Caki2 (cell line): ENCODE results near the gene FKRP. TPM values are rescaled to one million over a fixed set of nuclear protein-coding genes. Genes with fewer than 3 reads are reported as not detected.

Experiments used
- DNase-seq: peaks from one replicate; pipeline ENCODE4 v3.0.0-alpha.2; 2015; ENCODE audit warnings: low read depth
- in situ Hi-C: cut with HindIII; loops from 2 replicates; pipeline ENCODE4 v1.10.0; 2016; ENCODE audit warnings: low sequenced_read_pairs, low pct_unique_long_range_greater_than_20kb, mixed read lengths
- total RNA-seq: library from RNA; depleted of rRNA; stranded (reverse); fragments of >200 nt; shearing (Covaris generic); gene quantifications from 2 replicates; pipeline ENCODE4 v1.2.3, GENCODE V29; 2014; ENCODE audit warnings: low replicate concordance

FKRP gene
- total RNA-seq, 1 experiment from 2014 or later, result 23.7 TPM

DNA sequence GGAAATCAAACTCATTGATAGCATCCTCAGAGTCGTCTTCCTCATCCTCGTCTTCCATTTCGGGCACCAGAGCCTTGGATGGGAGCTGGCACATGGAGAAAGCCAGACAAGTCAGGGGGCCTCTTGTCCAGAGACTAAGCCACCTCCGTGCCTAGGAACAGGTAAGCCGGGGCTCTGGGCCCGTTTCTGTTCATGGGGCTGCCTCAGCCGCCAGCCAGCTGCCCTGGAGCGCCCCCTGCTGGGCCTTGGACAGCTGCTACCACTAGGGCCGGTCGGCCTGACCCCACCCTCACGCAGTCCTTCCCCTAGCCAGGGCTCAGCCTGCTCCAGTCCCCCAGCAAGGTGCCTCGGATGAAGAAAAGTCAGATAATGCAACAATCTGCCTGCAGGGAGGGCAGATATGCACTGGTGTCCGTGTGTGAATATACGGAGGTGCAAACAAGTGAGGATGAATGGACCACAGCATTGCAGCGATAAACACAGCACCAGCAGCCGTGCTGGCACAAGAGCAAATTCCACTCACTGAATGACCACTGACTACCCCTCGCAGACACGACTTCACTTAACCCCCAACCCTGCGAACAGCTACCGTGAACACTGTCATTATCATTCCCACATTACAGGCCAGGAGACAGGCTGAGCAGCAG is 17.0 kb upstream of the FKRP start:
- DNase-seq, result no peak
- in situ Hi-C loops, result no loop called here

DNA sequence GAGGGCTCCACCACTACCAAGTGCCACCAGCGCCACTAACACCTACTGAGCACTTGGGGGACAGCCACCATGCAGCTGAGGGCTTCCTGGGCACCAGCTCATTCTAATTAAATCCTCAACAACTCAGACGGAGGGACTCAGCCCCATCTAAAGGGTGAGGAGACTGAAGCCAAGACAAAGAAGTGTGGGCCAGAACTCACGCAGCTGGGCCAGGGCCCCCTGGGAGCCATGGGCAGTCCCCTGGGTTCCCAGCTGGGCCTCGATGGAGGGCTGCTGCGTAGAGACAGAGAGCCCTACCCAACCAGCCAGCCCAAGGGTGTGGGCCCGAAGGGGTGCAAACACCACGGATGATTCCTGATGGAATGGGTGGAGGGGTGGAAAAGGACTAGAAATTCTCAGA is 16.2 kb upstream of the FKRP start:
- no peak for DNase-seq
- in situ Hi-C loops, result no loop called here

DNA sequence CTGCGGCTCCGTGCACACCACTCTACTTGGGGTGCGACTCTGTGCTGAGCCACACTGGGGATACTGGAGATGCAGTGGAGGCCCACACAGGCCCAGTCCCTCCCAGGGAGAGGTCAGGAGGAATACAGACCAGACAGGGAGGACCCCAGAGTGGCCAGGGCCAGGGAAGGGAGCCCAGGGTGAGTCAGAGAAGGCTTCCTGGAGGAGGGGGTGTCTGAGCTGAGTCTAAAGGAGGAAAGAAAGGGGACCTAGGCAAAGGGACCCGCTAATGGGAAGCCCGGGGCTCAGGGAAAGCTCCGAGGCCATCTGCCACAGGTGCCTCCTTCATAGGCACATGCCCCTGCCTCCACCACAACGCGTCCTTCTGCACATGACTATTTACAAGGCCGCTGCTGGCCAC is 15.7 kb upstream of the FKRP start:
- no peak for DNase-seq
- in situ Hi-C loops, result no loop called here

DNA sequence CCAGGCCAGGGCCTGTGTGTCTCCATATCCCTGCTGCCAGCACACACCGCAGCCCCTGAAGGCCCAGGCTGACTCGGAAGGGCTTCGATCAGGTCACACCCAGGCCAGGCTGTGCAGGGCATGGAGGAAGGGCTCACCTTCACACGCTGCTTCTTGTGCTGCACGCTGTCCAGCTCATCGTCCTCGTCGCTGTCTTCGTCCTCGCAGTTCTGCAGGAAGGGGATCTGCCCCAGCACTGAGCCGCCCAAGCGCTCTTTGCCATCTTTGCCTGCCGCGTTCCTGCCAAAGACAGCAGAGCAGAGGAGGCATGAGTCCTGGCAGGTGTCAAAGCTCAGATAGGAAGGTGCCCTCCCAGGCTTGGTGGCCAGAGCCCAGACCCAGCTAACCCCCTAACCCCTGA is 15.3 kb upstream of the FKRP start:
- in situ Hi-C loops, result no loop called here
- DNase-seq, result no peak

DNA sequence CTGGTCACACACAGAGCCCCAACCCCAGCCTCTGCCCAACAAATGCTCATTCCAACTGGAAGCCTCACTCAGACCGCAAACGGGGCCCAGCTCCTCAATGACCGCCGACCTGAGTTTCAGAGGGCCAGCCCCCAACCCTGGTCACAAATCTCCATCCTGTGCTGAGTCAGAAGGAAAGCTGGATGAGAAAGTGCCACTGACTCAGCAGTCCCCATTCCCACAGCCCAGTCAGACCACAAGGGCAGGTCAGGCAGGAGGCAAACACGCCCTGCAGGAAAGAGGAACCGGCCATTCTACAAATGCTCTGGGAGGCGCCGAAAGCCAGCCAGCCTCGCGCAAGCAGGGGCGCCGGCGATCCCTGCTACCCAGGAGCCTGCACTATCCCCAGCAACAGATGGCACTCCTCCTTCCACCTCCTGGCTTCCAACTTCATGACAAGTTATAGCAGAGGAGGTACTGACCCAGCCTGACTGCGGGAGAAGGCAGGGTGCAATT is 14.8 kb upstream of the FKRP start:
- in situ Hi-C loops, result no loop called here
- DNase-seq, result peak; percentile 86

DNA sequence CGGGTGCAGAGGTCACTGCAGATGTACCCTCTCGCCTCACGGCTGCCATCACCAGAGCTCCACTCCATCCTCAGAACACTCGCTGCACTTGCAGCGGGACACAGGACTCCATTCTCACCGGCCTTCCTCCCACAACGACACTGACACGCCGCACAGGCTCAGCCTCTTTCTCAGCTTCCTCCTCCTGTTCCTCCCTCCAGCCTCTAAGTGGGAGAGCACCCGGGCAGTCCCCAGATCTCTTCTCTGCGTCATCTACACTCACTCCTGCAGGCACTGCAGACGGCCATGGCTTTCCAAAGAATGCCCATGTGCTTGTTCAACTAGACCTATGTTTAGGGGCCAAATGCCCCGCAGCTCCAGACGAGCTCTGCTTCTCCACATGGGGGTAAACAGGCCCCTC is 14.3 kb upstream of the FKRP start:
- DNase-seq, result no peak
- in situ Hi-C loops, result no loop called here

DNA sequence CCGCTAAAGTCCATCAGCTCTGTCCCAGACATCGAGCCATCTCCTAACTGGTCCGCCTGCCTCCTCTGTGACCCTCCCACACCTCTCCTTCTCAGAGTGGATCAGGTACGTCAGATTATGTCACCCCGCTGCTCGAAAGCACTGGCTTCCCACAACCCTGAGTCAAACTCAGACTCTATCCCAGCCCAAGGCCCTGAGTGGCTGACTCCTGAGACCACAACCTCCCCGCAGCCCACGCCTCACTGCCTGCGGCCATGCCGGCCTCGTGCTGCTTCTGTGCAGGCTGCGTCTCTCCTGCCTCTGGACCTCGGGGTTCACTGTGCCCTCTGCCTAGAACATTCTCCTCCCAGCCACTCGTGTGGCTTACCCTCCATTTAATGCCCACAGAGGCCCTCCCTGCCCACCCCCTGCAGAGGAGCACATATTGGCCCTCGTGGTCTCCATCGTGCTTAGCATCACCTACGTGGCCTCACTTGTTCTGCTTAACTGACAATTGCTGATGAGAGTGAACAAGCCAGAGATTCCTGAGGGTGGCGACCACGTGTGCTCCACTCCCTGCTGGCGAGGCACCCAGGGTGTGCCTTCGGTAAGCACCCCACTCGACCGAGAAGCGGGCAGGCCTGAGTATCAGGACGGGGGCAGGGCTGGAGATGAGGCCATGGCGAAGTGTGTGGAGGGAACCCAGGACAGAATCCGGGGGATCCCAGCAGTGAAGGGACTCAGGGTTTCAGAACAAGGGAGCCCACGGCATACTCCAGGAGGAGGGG is 13.5 kb upstream of the FKRP start:
- no peak for DNase-seq
- in situ Hi-C loops, result no loop called here

DNA sequence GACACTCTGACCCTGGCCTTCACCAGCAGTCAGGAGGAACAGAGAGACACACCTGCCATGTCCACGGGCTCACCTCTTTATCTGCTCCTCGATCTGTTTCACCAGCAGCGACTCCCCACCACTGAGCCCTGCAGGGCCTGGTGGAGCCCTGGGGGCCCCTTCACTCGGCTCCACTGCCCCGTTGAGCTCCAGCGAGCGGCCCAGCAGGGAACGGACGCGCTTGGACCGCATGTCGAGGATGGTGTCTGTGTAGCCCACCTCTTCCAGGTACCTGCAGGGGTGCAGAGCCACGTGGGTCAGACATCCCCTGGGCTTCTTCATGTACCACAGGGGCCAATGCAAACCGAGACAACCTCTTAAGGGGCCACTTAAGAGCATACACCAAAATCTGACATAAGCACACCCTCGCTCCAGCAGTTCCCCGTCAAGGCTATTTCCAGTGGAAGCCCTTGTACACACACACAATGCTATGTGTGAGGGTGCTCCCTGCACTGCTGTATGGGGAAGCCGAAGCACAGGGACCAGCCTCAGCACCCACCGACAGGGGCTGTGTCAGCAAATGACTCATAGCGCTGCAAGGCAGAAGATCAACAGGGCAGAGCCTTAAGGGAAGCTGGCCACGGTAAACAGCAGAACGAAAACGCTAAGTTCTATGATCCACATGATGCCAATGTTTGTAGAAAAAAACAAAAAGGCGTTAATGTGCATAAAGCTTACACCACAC is 12.7 kb upstream of the FKRP start:
- in situ Hi-C loops, result no loop called here
- no peak for DNase-seq

DNA sequence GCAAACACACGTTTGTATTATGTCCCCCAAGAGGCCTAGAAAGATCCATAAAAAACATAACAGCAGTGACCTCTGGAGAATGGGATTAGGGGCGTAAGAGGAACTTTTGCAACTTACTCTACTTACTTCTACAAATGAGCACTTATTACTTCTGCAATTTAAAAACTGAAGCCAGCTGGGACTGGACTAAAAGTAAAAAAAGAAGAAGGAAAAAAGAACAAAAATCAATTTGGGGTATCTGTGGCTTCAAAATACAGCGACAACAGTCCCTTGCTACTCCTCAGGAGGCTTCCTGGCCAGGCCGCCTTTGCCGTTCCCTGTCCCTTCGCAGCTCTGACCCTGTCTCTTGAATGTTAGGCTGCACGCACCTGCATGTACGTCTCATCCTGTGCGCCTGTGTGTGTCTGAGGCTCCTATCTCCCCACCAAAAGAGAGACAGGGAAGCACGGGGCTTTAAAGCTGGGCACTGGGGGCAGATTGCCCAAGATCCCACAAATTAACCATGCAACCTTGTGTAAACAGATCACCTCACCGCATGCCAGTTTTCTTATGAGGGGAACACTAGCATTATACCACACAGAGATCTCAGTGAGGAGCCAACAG is 12.1 kb upstream of the FKRP start:
- in situ Hi-C loops, result no loop called here
- no peak for DNase-seq

DNA sequence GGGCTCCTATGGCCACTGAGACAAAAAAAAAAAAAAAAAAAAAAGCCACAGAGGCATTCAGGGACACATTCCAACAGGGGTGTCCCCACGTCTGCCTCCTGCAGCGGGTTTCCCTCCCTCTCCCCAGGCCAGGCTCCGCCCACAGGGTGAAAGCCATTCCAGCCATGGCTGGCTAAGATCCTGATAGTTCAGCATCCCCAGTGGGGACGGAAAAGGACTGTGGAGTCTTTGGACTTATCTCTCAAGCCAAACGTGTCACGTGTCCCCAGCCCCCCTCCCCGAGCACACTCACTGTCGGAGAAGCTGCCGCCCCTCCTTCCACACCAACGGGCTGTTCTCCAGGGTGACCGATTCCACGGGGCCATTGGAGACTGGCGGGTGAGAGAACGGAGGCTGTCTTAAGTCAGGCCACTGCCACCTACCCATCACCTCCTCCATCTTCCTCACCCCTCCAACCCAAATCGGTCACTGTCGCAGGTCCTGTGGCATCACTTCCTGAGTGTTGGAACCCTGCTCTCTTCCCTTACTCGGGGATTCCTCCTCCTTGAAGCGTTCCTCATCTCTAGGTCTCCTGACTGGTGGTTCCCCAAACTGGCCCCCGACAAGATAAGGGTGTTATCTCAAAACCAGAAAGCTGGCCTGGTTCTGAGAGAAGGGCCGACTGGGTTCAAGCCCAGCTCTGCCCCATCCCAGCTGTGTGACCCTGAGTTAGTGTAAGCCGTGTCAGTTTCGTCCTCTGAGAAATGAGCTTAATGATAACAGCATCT is 9.1 kb upstream of the FKRP start:
- DNase-seq, result peak; percentile 52
- in situ Hi-C loops, result no loop called here

DNA sequence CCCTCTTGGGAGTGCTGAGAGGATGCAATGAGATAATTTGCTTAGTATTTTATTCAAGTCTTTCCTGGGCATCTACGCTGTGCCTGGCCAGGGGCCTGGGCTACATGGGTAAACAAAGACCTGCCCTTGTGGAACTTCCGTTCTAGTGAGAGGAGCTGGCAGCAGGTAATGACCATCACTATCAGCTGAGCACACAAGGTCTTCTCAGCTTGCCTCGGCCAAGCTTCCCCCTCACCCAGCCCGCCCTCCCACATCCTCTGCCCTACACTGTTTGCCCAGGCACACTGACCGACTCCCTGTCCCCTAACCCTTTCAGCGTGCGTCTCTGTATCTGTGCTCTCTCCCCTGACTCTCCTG is 8.6 kb upstream of the FKRP start:
- DNase-seq, result no peak
- in situ Hi-C loops, result no loop called here

DNA sequence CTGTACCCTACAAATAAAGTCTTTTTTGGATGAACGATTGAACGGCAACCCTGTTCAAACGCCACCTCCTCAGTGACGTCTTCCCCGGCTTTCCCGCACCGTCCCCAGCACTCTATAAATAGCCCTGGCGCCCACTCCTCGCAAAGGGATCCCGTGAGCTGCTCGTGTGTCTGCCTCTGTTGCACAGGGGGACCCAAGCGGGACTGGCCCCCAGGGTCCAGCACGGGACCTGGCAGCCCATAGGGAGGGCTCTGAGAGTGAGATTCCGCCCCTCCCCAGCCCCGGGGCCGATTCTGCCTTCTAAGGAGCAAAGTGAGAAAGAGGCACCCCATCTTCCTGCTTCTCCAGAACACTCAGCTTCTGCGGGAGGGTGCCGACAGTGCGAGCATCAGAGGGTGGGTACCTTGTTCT is 8.1 kb upstream of the FKRP start:
- no peak for DNase-seq
- in situ Hi-C loops, result no loop called here

DNA sequence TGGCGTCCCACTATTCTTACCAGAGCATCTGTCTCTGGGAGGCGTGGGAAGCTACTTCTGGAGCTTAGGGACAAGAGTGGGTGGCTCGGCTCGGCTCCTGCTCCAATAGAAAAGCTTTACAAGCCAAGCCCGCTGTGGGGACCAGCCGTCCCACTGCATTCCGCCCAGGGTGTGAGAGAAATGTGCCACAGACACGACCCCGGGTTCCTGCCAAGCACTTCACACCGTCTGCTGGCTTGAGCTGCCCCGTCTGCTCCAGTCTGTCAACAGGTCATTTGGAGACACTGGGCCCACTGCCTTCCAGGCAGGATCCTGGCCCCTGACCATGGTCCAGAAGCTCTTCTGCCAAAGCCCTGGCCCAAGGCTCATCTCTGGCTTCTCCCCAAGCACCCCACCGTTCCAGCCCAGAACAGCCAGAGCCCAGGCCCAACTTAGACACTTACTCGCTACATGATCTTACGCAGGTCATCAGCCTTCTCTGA is 6.5 kb upstream of the FKRP start:
- DNase-seq, result no peak
- in situ Hi-C loops, result no loop called here

DNA sequence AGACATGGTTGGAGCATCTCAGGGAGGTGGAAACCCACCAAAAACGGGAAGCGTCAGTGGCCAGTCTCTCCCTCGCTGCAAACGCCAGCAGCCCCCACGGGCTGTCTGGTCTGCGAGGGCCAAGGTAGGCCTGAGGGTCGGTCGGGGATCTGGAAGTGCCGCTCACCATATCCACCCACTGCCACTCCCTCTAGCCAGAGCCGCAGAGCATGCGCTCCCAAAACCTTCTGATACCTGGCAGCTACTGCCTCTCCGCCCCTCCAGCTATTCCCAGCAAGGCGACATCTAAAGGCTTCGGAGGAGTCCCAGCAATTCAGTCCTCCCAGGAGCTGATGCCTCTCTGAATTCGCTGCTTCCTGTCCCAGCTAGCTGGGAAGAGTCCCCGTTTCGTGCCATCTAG is 4.4 kb upstream of the FKRP start:
- no peak for DNase-seq
- in situ Hi-C loops, result no loop called here

DNA sequence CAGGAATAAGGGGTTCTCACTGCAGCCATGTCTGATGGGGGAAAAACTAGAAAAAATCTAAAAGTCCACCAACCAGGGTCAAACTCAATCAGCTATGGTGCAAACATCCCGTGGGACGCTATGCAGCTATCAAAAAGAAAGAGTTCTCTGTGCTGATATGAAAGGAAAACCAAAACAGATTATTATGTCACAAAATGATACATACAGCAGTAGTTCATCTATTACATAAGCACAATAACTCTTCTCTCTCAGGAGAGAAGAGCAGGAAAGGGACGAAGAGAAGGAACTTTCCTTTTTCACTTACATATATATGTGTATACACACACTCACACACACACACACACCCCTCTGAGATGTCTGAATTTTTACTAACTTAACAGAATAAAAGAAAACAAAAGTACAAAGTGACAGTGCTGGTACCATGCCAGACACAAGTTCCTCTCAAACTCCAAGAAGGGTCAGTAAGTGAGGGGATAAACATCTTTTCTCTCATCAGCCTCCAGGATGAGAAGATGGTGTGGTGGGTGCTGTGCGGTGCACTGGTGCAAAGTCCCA is 2.9 kb upstream of the FKRP start:
- in situ Hi-C loops, result no loop called here
- no peak for DNase-seq

DNA sequence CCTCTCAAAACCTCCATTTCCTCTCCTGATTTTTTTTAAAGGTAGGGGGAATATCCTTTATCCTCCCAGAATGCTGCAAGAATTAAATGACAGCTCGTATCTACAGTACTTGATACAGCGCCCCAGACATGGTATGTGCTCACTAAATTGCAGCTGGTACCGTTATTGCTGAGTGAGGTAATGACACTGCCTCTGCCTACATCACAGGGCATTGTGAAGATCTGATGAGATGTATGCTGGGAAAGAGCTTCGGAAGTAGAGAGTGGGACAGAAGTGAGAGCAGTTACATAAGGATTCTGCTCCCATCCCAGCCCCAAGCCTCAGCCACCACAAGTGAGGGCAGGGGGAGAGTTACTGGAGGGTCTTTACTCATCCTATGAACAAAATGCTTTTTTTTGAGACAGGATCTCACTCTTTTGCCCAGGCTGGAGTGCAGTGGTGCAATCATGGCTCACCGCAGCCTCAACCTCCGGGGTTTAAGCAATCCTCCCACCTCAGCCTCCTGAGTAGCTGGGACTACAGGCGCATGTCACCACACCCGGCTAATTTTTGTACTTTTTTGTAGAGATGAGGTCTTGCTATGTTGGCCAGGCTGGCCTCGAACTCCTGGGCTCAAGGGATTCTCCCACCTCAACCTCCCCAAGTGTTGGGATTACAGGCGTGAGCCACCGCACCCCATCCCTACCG is 1.7 kb upstream of the FKRP start:
- DNase-seq, result no peak
- in situ Hi-C loops, result no loop called here

DNA sequence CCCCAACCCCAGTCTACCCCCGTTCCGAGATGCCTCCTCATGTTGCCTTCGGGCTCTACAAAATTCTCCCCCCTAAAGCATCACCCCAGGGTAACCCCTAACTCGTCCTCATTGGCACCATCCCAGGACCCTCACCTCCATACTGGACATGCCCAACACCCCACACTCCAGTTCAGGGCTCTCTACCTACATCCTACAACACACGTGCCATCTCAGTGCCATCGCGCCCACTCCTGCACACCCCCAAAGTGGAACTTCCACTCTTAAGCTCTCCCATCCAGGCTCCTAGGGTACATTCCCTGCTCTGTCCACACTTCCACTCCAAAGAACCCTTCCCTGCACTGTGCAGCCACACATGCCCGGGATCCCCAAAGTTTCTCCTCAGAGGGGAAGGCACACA is 827 bp upstream of the FKRP start:
- in situ Hi-C loops, result no loop called here
- DNase-seq, result no peak
